ACHN (cell line): ENCODE data around the gene HOXA4.

Source experiments
- DNase-seq: peaks from one replicate; pipeline ENCODE4 v3.0.0-alpha.2; 2015
- in situ Hi-C: cut with HindIII; loops from 2 replicates; pipeline ENCODE4 v1.10.0; 2017; ENCODE audit warnings: low sequenced_read_pairs, low pct_ligation_motif_present, low pct_unique_long_range_greater_than_20kb

HOXA4 gene

GRCh38 chr7:27125986-27126394 is 4.6 kb downstream of the HOXA4 start:
- peak; percentile 32 for DNase-seq
- in situ Hi-C loops = loop anchor here (10.0 kb wide), 1 partner anchor 271 kb away; no protein-coding TSS in a partner anchor

- in situ Hi-C loops = loop anchor here (10.0 kb wide), 1 partner anchor 270 kb away; no protein-coding TSS in a partner anchor
- peak; percentile 78 for DNase-seq
These were observed 5.5 kb downstream of the HOXA4 start for GRCh38 chr7:27124902-27125689.

- peak; percentile 84 for DNase-seq
These were observed 6.3 kb downstream of the HOXA4 start for GRCh38 chr7:27124096-27124901.

GRCh38 chr7:27123477-27124053 is 7.0 kb downstream of the HOXA4 start:
- no peak for DNase-seq
- in situ Hi-C loops = loop anchor here (10.0 kb wide), 1 partner anchor 269 kb away; no protein-coding TSS in a partner anchor

More at GRCh38 chr7:27124096-27124901, 6.3 kb downstream of the HOXA4 start:
- in situ Hi-C loops = loop anchor here (10.0 kb wide), 1 partner anchor 269 kb away; no protein-coding TSS in a partner anchor

GRCh38 chr7:27123007-27123476 is 7.5 kb downstream of the HOXA4 start:
- DNase-seq = peak; percentile 43
- in situ Hi-C loops = loop anchor here (10.0 kb wide), 1 partner anchor 268 kb away; no protein-coding TSS in a partner anchor

GRCh38 chr7:27122077-27122910 is 8.3 kb downstream of the HOXA4 start:
- in situ Hi-C loops = loop anchor here (10.0 kb wide), 1 partner anchor 267 kb away; no protein-coding TSS in a partner anchor
- peak; percentile 94 for DNase-seq

- in situ Hi-C loops = loop anchor here (10.0 kb wide), 1 partner anchor 267 kb away; no protein-coding TSS in a partner anchor
- DNase-seq = no peak
These were observed 8.9 kb downstream of the HOXA4 start for GRCh38 chr7:27121684-27122076.

- in situ Hi-C loops = no loop called here
- DNase-seq = no peak
These were observed 11.1 kb downstream of the HOXA4 start for GRCh38 chr7:27119412-27119911.

GRCh38 chr7:27118580-27118979 is 12.0 kb downstream of the HOXA4 start:
- in situ Hi-C loops = no loop called here
- peak; percentile 32 for DNase-seq

- DNase-seq = peak; percentile 83
- in situ Hi-C loops = no loop called here
These were observed 12.6 kb downstream of the HOXA4 start for GRCh38 chr7:27117887-27118491.

- peak; percentile 48 for DNase-seq
- in situ Hi-C loops = no loop called here
These were observed 13.3 kb downstream of the HOXA4 start for GRCh38 chr7:27116962-27117886.

GRCh38 chr7:27116031-27116961 is 14.3 kb downstream of the HOXA4 start:
- in situ Hi-C loops = no loop called here
- DNase-seq = peak; percentile 40

- DNase-seq = peak; percentile 96
- in situ Hi-C loops = no loop called here
These were observed 15.1 kb downstream of the HOXA4 start for GRCh38 chr7:27115221-27116026.

GRCh38 chr7:27114881-27115220 is 15.7 kb downstream of the HOXA4 start:
- DNase-seq = no peak
- in situ Hi-C loops = no loop called here
